HG03064 (cell line): ENCODE data around the gene UXT.
"Not testable (repeated sequence)": the region's sequence is repeated elsewhere in the genome, so short reads cannot be mapped to it uniquely, and the experiment has no call there.

ENCODE experiments used
- ATAC-seq: cut with Tn5 transposase; IDR thresholded peaks from one replicate; pipeline ENCODE4 v1.9.1; 2021; ENCODE audit warnings: low read depth; ENCODE audit not compliant: unreplicated experiment

The UXT gene

GRCh38 chrX:47619486-47620302, 39.3 kb downstream of the UXT start, which contains the start of gene SYN1:
Gene SYN1, minus strand, starts transcription at chrX:47619857. Its CDS starts 129 bp downstream, at chrX:47619728.
- ATAC-seq: no peak

DNA sequence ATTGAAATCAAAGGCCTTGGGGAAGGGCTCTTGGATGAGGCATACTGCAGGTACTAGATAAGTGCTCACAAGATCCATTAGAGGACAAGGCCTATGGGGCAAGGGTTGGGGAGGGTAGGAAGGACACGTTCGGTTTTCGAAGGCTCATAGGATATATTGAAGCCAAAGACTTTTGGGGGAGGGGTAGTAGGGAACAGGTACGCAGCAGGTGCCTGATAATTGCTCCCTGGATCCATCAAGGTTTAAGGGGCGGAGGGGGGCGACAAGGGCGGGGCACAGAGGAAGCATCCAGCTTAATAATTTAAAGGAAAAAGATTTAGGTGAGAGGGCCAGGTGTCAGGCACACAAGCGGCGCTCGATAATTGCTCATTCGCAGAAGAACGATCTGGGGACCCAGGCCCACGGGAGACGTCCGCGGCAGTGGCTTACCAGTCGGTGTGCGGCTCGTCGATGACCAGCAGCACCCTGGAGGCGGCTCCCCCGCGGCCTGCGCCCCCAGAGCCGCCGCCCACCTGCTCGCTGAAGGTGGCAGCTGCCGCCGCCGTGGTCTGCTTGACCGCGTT, 40.0 kb downstream of the UXT start:
- no peak for ATAC-seq

- no peak for ATAC-seq
Observed at GRCh38 chrX:47614618-47615017, 44.4 kb downstream of the UXT start.

- ATAC-seq: no peak
Observed at GRCh38 chrX:47613082-47613481, 45.9 kb downstream of the UXT start.

- ATAC-seq: no peak
Observed at GRCh38 chrX:47612418-47612817, 46.6 kb downstream of the UXT start.

DNA sequence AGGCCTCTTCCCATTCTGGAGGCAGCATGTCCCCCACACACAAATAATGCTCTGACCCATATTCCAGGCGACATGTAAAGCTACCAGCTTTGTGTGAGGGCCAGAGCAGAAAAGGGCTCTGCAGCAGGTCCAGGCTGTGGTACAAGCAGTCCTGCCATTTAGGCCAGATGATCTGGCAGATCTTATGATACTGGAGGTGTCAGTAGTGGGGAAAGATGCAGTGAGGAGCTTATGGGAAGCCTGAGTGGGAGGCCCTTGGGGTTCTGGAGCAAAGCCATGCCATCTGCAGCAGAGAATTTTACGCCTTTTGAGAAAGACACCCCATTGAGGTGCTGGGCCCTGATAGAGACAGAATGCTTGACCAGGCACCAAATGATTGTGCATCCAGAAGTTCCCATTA, 47.1 kb downstream of the UXT start:
- no peak for ATAC-seq

GRCh38 chrX:47611489-47611888, 47.5 kb downstream of the UXT start:
- no peak for ATAC-seq

DNA sequence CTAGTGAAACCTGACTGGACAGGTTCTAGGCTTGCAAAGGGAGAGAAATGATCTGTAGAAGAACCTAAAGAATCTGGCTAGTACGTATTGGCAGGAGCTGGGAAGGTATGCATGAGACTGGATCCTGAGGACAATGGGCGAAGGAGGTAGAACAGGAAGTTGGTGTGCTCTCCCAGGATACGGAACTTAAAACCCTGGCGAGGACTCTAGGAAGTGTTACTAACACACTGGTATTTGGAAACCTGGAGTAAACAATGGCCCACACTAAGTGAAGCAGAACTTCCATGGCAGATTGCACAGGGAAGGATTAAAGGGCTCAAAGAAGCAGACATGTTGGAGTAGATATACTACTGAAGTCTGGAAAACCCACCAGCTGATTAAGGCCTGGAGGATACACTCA, 48.5 kb downstream of the UXT start:
- ATAC-seq: no peak

DNA sequence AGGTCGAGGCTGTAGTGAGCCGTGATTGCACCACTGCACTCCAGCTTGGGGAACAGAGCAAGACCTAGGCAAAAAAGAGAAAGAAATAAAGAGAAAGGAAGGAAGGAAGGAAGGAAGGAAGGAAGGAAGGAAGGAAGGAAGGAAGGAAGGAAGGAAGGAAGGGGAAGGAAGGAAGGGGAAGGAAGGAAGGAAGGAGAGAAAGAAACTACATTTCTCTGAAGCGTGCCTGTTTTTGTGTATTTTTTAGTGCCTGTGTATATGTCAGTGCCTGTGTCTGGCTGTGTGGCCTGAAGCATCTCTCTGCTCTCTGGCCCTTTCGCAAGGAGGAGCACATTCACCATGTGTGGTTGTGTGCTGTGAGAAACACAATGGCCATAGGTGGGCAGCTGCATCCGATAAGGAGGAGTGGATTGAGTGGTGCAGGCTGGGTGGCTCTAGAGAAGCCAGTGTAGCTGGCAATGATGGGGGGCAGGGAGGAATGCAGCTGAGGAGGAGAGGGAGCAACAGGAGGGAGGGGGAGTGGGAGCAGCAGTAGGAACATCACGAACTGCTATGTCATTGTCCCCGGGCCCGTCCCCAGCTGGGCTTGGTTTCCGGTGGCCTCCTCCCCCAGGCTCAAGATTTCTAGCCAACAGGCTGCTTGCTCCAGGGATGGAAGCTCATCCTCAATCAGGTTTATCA, 50.7 kb downstream of the UXT start:
- no peak for ATAC-seq

GRCh38 chrX:47607091-47607490, 51.9 kb downstream of the UXT start:
- ATAC-seq: no peak

DNA sequence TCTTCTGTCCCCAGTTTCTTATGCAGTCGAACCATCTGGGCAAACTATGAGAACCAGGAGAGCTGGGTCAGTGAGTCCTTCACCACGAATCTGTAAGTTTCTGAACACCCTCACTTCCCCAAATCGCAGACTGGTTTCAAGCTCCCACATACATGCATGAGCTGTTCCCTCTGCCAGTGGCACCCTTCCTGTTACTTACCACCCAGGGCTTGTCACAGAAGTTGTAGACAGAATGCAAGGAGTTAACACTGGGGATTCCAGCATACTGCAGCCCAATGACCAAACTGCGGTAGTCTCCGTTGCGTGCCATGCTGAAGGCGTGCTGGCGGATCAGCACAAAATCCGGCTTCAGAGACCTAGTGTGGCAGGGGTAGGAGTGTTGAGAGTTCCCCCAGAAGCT, 54.0 kb downstream of the UXT start:
- no peak for ATAC-seq

GRCh38 chrX:47603125-47603524, 55.9 kb downstream of the UXT start:
- not testable (repeated sequence) for ATAC-seq
